DND-41 (cell line): ENCODE results near the gene CUBN.

Experiments used
- ATAC-seq: fragments of 200-7000 bp; cut with Tn5 transposase; 3 replicates; pipeline ENCODE4 v1.9.1; 2021; ENCODE audit warnings: low read depth; ENCODE audit not compliant: insufficient read depth
- DNase-seq: peaks from one replicate; pipeline ENCODE4 v3.0.0-alpha.2; 2020
- H2AFZ ChIP-seq: 2 replicates; pipeline ENCODE4 v1.6.0; 2012; ENCODE audit warnings: low read depth, low read length
- H3K27ac ChIP-seq: 2 replicates; pipeline ENCODE4 v1.5.1; 2012; ENCODE audit warnings: low read length, inconsistent platforms
- H3K27me3 ChIP-seq: fragments of 200-600 bp; sonication (generic); 2 replicates; pipeline ENCODE4 v1.6.0; 2012; ENCODE audit warnings: low read length, mild to moderate bottlenecking, inconsistent platforms; ENCODE audit not compliant: insufficient read depth, poor library complexity
- H3K36me3 ChIP-seq: 2 replicates; pipeline ENCODE4 v1.5.1; 2012; ENCODE audit warnings: low read length, inconsistent platforms; ENCODE audit not compliant: insufficient read depth
- H3K4me1 ChIP-seq: 2 replicates; pipeline ENCODE4 v1.5.1; 2012; ENCODE audit warnings: mild to moderate bottlenecking, low read length; ENCODE audit not compliant: insufficient read depth
- H3K4me2 ChIP-seq: 2 replicates; pipeline ENCODE4 v1.6.0; 2012; ENCODE audit warnings: mild to moderate bottlenecking, moderate library complexity, low read length, inconsistent platforms; ENCODE audit not compliant: insufficient read depth
- H3K4me3 ChIP-seq, 2 experiments: fragments of 200-600 bp in 1 of 2; shearing (Covaris generic) in 1 of 2; 2 replicates each; pipeline ENCODE4 v1.5.1; 2012 to 2016; ENCODE audit warnings: inconsistent platforms in 2 of 2, low read length in 2 of 2, mild to moderate bottlenecking in 2 of 2, low read depth in 1 of 2, moderate library complexity in 1 of 2
- H3K79me2 ChIP-seq: 2 replicates; pipeline ENCODE4 v1.6.0; 2012; ENCODE audit warnings: low read length, inconsistent platforms; ENCODE audit not compliant: insufficient read depth
- H3K9ac ChIP-seq: 2 replicates; pipeline ENCODE4 v1.6.0; 2012; ENCODE audit warnings: low read depth, mild to moderate bottlenecking, inconsistent platforms, low read length, moderate library complexity
- H3K9me3 ChIP-seq: 2 replicates; pipeline ENCODE4 v1.5.1; 2012; ENCODE audit warnings: low read length, moderate library complexity, mild to moderate bottlenecking, inconsistent platforms; ENCODE audit not compliant: insufficient read depth, severe bottlenecking
- H4K20me1 ChIP-seq: 2 replicates; pipeline ENCODE4 v1.6.0; 2012; ENCODE audit warnings: low read length; ENCODE audit not compliant: insufficient read depth
- CTCF ChIP-seq: IDR thresholded peaks from 2 replicates; pipeline ENCODE4 v1.5.1; 2012; ENCODE audit warnings: borderline replicate concordance, low read length, moderate library complexity, mild to moderate bottlenecking; ENCODE audit not compliant: poor library complexity, severe bottlenecking; ENCODE audit errors: extremely low read depth
- EZH2 ChIP-seq: IDR thresholded peaks from 3 replicates; pipeline ENCODE4 v1.6.1; 2012; ENCODE audit warnings: borderline replicate concordance, low read depth, mild to moderate bottlenecking, moderate library complexity, low read length, inconsistent platforms; ENCODE audit not compliant: severe bottlenecking

CUBN gene

GRCh38 chr10:17141504-17142229 lies 12.1 kb upstream of the CUBN start:
- no peak overlapping the region for H2AFZ ChIP-seq
- H3K4me3 ChIP-seq = no peak overlapping the region
- TF ChIP-seq EZH2 = no peak
- TF ChIP-seq CTCF = no peak
- no peaks in the 10 kb centered on the region for H4K20me1 ChIP-seq
- no peaks in the 10 kb centered on the region for H3K9me3 ChIP-seq
- no peak for DNase-seq
- no peaks in the 10 kb centered on the region for H3K36me3 ChIP-seq
- no peak overlapping the region for H3K27ac ChIP-seq
- no peak overlapping the region for H3K9ac ChIP-seq
- ATAC-seq = peak; percentile 50; the same call in 1 of the 3 replicates
- no peak overlapping the region for H3K4me2 ChIP-seq
- no peaks in the 10 kb centered on the region for H3K79me2 ChIP-seq
- no peaks in the 10 kb centered on the region for H3K4me1 ChIP-seq
- H3K27me3 ChIP-seq = no peaks in the 10 kb centered on the region

GRCh38 chr10:17140386-17140761 lies 10.8 kb upstream of the CUBN start:
- no peak overlapping the region for H3K9ac ChIP-seq
- no peak for DNase-seq
- TF ChIP-seq CTCF = no peak
- no peak for TF ChIP-seq EZH2
- ATAC-seq = no peak
- H3K4me3 ChIP-seq = no peak overlapping the region
- no peaks in the 10 kb centered on the region for H3K9me3 ChIP-seq
- H3K4me1 ChIP-seq = no peaks in the 10 kb centered on the region
- no peak overlapping the region for H3K4me2 ChIP-seq
- no peak overlapping the region for H3K27ac ChIP-seq
- H3K27me3 ChIP-seq = no peaks in the 10 kb centered on the region
- H3K36me3 ChIP-seq = no peaks in the 10 kb centered on the region
- H3K79me2 ChIP-seq = no peaks in the 10 kb centered on the region
- H4K20me1 ChIP-seq = no peaks in the 10 kb centered on the region
- no peak overlapping the region for H2AFZ ChIP-seq

GRCh38 chr10:17138460-17139042 lies 8.9 kb upstream of the CUBN start:
- H3K9me3 ChIP-seq = no peaks in the 10 kb centered on the region
- H3K79me2 ChIP-seq = no peaks in the 10 kb centered on the region
- DNase-seq (no peak), ATAC-seq (no peak)
- no peak overlapping the region for H3K27ac ChIP-seq
- H2AFZ ChIP-seq = no peak overlapping the region
- TF ChIP-seq CTCF (no peak), EZH2 (no peak)
- no peaks in the 10 kb centered on the region for H4K20me1 ChIP-seq
- H3K9ac ChIP-seq = no peak overlapping the region
- H3K27me3 ChIP-seq = no peaks in the 10 kb centered on the region
- no peak overlapping the region for H3K4me2 ChIP-seq
- no peaks in the 10 kb centered on the region for H3K36me3 ChIP-seq
- no peak overlapping the region for H3K4me3 ChIP-seq
- no peaks in the 10 kb centered on the region for H3K4me1 ChIP-seq
